GM21717 (cell line): ENCODE data around the gene FIGNL2.

Experiments
- ATAC-seq: cut with Tn5 transposase; IDR thresholded peaks from one replicate; pipeline ENCODE4 v1.9.1; 2021; ENCODE audit warnings: mild to moderate bottlenecking, moderate library complexity; ENCODE audit not compliant: unreplicated experiment

The FIGNL2 gene

GRCh38 chr12:51874486-51874885 lies 26.0 kb upstream of the FIGNL2 start:
- ATAC-seq, result no peak

- ATAC-seq, result no peak
These were observed 25.5 kb upstream of the FIGNL2 start for GRCh38 chr12:51874000-51874399.

- ATAC-seq, result no peak
These were observed 24.9 kb upstream of the FIGNL2 start for GRCh38 chr12:51873251-51873994.

- no peak for ATAC-seq
These were observed 24.1 kb upstream of the FIGNL2 start for GRCh38 chr12:51872689-51872981.

DNA sequence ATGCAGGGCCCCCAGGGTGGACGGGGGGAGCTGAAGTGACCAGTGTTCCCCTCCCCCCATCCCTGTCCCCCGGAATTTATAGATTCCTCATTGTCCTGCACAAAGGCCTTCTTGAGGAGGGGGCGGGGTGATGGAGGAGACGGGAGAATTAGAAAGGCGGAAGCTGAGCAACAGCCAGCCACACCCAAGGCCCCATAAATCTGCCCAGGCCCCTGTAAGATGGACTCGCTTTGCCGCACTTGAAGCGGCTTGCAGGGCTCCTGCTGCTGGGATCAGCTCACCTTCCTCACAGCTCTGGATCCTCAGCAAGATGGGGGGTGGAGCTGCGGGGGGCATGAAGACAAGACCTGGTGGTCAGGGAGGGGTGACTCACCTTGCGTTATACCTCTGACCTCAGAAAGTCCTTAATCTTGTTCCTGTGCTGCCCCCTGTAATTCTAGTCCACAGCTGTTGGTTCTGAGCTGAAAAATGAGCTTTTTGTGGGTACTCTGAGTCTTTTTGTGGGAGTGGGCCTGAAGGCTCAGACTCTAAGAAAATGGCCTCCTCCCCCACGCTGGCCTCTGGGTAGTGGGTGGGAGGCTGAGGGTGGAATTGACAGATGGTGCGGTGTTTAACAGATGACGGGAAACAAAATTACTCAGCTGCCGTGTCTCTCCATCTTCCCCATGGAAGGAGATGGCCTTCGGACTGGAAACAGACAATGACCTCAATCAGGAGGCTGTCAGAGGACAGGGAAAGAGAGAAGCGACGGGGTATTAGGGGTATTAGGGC lies 23.6 kb upstream of the FIGNL2 start:
- no peak for ATAC-seq

DNA sequence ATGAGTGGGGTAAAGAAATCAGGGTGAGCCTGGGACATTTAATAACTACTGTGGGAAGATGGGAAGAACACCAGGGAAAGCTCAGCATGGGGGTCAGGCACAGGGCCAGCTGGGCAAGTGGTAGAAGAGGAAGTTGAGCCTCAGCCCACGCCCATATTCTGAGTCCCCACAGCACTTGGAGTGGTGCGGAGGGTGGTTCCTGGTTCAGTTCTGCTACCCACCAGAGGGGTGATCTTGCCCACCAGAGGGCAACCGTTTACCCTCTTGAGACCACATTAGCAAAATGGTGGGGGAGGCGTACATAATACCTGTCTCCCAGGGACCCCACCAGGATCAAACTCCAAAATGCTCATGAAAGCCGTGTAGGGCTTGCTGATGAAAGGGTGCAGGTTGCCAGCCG lies 22.6 kb upstream of the FIGNL2 start:
- ATAC-seq, result no peak

DNA sequence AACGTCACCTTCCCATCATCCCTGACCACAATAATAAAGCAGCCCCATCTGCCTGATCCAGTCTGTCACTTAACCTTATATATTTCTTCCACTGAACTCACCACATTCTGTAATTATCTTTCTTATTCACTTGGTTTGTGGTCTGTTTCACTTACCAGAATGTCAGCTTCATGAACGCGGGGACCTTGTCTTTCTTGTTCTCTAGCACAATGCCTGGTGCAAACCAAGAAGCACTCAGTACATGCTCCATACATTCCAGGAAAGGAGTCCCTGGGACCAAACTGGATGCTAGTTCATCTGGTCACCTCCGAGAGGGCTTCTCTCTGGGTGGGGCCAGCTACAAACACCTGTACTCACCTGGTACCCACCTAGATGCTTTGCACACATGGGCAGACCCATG lies 22.0 kb upstream of the FIGNL2 start:
- no peak for ATAC-seq

DNA sequence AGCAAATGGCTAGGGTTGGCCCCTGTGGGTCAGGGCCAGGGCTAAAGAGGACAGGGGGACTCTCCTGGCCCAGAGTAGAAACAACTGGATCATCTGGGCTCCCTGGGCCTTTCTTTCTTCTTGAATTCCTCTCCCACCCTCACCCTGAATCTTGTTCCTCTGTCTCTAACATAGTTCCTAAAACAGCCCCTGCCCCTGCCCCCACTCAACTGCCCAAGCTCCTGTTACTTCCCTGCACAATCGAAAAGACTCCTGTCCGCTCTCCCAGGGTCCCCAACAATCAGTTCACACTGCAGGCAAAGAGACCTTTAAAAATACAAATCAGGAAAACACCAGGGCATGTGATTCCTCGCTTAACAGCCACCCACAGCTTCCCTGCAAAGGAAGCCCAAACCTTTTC lies 21.4 kb upstream of the FIGNL2 start:
- no peak for ATAC-seq

DNA sequence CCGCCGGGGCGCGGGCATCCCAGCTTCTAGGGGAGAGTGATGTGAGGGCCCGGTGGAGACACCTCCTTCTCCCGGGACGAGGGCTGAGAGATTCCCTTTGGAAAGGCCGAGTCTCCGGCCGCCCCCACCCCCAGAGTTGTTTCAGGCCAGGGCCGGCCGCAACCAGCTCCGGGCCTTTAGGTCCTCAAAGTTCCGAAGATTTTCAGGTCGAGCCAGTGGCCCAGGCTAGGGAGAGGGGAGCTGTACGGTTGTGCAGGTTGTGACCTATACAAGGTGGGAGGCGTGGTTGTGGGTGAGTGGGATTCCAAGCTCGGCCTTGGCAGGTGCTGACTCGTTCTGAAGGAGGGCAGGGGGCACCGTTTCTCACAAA lies 21.0 kb upstream of the FIGNL2 start:
- no peak for ATAC-seq

GRCh38 chr12:51868821-51869495 lies 20.4 kb upstream of the FIGNL2 start:
- no peak for ATAC-seq

DNA sequence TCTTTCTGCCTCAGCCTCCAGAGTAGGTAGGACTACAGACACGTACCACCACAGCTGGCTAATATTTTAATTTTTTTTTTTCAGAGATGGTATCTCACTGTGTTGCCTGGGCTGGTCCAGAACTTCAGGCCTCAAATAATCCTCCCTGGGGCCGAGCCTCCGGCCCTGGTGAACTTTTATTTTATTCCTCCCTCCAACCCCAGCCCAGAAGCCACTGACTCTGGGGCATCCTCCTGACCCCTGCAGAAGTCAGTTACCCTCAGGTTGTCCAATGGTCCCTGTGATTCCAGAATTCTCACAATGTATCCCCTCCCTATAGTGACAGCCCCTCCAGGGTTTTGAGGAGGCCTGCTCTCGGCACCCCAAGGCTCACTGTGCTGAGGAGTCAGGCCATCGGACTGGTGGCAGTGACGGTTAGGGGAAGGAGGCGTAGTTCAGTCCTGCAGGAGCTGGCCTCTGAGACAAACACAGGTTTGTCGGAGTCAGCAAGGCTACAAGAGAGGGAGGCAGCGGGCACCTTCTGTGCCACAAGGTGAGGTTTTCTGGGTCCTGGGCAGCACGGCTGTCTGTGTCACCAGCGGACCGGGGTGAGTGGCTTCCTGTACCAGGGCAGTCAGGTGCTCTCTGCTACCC lies 19.4 kb upstream of the FIGNL2 start:
- ATAC-seq, result no peak

DNA sequence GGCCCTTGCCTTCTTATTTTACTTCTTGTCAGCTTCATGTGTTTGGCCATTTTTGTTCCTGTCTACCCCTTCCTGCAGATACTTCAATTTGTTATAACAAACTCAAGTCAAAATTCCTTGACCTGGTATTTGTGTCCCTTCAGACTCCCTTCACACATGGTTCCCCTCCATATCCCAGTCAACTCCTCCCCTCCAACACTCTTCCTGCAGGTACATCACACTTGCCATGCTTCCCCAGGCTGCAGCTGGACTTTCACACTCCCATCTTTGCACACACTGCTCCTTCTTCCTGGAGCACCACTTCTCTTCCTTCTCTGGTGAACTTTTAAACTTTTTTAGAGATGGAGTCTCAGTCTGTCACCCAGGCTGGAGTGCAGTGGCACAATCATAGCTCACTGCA lies 18.9 kb upstream of the FIGNL2 start:
- no peak for ATAC-seq

- no peak for ATAC-seq
These were observed 18.2 kb upstream of the FIGNL2 start for GRCh38 chr12:51866762-51867161.

GRCh38 chr12:51866324-51866723 lies 17.8 kb upstream of the FIGNL2 start:
- no peak for ATAC-seq

GRCh38 chr12:51865757-51866270 lies 17.3 kb upstream of the FIGNL2 start:
- no peak for ATAC-seq

GRCh38 chr12:51864833-51865670 lies 16.5 kb upstream of the FIGNL2 start:
- no peak for ATAC-seq

DNA sequence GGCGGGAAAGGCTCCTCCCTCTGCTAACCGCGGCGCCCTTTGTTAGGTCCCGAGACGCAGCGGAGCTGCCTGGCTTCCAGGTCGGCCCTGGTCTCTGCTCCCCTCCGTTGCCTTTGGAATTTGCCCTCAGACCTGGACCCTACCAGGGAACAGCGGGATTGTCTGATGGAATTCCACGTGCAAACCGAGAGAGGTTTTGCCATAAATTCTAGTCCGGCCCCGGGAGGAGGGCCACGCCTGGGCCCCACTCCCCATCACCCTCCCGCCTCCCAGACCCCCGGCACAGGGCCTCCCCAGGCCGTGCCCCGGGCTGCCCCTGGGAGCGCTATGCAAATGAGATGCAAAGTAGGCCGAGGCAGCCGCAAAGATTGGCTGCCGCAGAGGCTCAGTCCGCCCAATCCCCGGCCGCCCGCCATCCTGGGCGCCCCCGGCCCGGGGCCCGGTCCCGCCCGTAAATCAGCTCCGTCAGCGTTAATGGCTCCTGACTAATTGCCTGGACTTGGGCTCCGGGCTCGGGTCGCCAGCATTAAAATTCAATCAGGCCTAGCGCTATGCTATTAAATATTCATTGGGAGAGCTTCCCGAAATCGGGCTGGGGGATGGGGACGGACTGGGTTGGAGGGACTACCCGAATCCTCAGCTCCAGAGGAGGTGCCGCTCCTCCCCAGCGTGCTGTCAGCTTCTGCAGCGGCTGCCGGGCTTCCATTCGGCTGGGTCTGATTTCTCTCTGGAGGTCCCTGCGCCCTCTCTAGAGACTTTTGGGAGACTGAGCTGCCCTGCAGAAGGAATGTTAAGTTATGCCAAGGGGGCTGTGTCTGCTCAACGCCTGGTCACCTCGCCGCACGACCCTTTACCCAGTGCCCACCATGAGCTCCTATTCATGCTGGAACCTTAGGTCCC lies 15.7 kb upstream of the FIGNL2 start:
- no peak for ATAC-seq

GRCh38 chr12:51863363-51863932 lies 14.9 kb upstream of the FIGNL2 start:
- ATAC-seq, result no peak

- ATAC-seq, result no peak
These were observed 14.4 kb upstream of the FIGNL2 start for GRCh38 chr12:51862947-51863346.
